Progenitor cell of endocrine pancreas (in vitro differentiated cells): ENCODE measurements around the gene ZBTB1. TPM values are rescaled to one million over a fixed set of nuclear protein-coding genes. Genes with fewer than 3 reads are reported as not detected.

Source experiments
- DNase-seq: peaks from one replicate; pipeline ENCODE4 v3.0.0; 2021; ENCODE audit warnings: low spot score; ENCODE audit not compliant: unreplicated experiment
- H3K27ac Mint-ChIP-seq: 2 replicates; pipeline ENCODE4 v1.8.0; 2021; ENCODE audit warnings: mild to moderate bottlenecking, moderate library complexity, mixed read lengths
- H3K27me3 Mint-ChIP-seq: 2 replicates; pipeline ENCODE4 v1.8.0; 2021; ENCODE audit warnings: mixed read lengths
- H3K36me3 Mint-ChIP-seq: 2 replicates; pipeline ENCODE4 v1.8.0; 2022; ENCODE audit warnings: mixed read lengths; ENCODE audit not compliant: insufficient read depth
- H3K4me1 Mint-ChIP-seq: 2 replicates; pipeline ENCODE4 v1.8.0; 2021; ENCODE audit warnings: low read depth, mixed read lengths
- H3K4me3 Mint-ChIP-seq: 2 replicates; pipeline ENCODE4 v1.8.0; 2021; ENCODE audit warnings: low read depth, mild to moderate bottlenecking, moderate library complexity, mixed read lengths
- H3K9me3 Mint-ChIP-seq: 2 replicates; pipeline ENCODE4 v1.8.0; 2021; ENCODE audit warnings: low read depth, mixed read lengths
- total RNA-seq: library from RNA; stranded (reverse); gene quantifications from 2 replicates; pipeline ENCODE4 v1.2.1, GENCODE V29; 2021
- TF ChIP-seq, protein P1 (sequence below): fragments of 200-600 bp; sonication (generic); IDR thresholded peaks from one replicate; pipeline ENCODE4 v1.5.0; 2021; ENCODE audit warnings: antibody characterized with exemption, mild to moderate bottlenecking; ENCODE audit not compliant: unreplicated experiment

ZBTB1 gene
- total RNA-seq, 1 donor from 2014 or later, result 43.6 TPM

DNA sequence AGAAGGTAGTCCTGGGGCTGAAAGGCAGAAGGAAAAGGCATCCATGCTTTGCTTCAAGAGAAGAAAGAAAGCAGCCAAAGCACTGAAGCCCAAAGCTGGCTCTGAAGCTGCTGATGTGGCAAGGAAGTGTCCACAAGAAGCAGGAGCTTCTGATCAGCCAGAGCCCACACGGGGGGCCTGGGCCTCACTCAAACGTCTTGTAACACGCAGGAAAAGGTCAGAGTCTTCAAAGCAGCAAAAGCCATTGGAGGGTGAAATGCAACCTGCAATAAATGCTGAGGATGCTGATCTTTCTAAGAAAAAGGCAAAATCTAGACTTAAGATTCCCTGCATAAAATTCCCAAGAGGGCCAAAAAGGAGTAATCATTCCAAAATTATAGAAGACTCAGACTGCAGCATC, 36.1 kb upstream of the ZBTB1 start:
- peaks cover 13% of the 10 kb centered on the region for H3K27me3 Mint-ChIP-seq

DNA sequence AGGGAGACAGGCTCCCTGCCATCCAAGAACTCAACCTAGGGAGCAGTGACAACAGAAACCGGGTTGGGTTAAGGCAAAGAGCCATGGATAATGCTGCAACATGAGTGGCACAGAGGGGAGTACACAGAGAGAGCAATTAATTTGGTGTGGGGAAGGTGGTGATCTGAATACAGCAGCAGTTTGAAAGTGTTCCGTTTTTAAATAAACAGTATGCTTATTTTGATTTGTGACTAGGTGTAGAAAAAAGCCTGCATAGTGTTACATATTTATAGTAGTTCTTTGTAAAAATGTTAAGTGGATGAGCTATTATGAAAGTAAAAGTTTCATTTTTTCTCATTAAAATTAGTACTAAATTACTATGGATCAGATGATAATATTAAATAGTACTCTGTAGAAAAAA, 30.5 kb upstream of the ZBTB1 start:
- Mint-ChIP-seq H3K36me3 (no peaks in the 10 kb centered on the region), H3K4me1 (no peaks in the 10 kb centered on the region), H3K9me3 (no peaks in the 10 kb centered on the region), H3K27ac (no peak overlapping the region), H3K27me3 (peaks cover 1% of the 10 kb centered on the region), H3K4me3 (no peak overlapping the region)
- no peak for DNase-seq
- TF ChIP-seq, protein P1, sequence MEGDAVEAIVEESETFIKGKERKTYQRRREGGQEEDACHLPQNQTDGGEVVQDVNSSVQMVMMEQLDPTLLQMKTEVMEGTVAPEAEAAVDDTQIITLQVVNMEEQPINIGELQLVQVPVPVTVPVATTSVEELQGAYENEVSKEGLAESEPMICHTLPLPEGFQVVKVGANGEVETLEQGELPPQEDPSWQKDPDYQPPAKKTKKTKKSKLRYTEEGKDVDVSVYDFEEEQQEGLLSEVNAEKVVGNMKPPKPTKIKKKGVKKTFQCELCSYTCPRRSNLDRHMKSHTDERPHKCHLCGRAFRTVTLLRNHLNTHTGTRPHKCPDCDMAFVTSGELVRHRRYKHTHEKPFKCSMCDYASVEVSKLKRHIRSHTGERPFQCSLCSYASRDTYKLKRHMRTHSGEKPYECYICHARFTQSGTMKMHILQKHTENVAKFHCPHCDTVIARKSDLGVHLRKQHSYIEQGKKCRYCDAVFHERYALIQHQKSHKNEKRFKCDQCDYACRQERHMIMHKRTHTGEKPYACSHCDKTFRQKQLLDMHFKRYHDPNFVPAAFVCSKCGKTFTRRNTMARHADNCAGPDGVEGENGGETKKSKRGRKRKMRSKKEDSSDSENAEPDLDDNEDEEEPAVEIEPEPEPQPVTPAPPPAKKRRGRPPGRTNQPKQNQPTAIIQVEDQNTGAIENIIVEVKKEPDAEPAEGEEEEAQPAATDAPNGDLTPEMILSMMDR, result no peak

More for the DNA sequence above, 36.1 kb upstream of the ZBTB1 start:
- Mint-ChIP-seq H3K4me3 (no peak overlapping the region), H3K9me3 (no peaks in the 10 kb centered on the region), H3K27ac (no peak overlapping the region), H3K4me1 (peaks cover 4% of the 10 kb centered on the region), H3K36me3 (no peaks in the 10 kb centered on the region)
- TF ChIP-seq, protein P1, result no peak
- DNase-seq, result no peak

DNA sequence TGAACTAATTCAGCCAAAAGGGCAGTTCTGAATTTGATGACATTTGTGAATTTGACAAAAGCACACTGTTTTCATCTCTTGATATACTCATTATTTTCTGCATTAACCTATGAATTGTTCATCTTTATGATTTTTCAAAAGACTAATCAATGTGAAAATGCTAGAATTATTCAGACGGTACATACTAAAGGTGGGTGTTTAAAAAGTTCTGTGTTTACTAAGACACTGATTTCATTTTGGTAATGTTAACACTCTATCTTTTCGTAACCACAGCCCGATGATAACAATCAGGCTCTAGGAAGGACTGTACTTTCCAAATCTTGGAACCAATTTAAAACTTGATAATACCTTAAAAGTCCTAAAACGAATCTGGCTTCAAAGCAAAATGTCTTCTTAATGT, 29.9 kb upstream of the ZBTB1 start:
- H3K4me3 Mint-ChIP-seq, result no peak overlapping the region
- H3K27me3 Mint-ChIP-seq, result no peaks in the 10 kb centered on the region
- no peaks in the 10 kb centered on the region for H3K36me3 Mint-ChIP-seq
- no peak for DNase-seq
- no peaks in the 10 kb centered on the region for H3K9me3 Mint-ChIP-seq
- no peaks in the 10 kb centered on the region for H3K4me1 Mint-ChIP-seq
- H3K27ac Mint-ChIP-seq, result no peak overlapping the region
- TF ChIP-seq, protein P1, result no peak

DNA sequence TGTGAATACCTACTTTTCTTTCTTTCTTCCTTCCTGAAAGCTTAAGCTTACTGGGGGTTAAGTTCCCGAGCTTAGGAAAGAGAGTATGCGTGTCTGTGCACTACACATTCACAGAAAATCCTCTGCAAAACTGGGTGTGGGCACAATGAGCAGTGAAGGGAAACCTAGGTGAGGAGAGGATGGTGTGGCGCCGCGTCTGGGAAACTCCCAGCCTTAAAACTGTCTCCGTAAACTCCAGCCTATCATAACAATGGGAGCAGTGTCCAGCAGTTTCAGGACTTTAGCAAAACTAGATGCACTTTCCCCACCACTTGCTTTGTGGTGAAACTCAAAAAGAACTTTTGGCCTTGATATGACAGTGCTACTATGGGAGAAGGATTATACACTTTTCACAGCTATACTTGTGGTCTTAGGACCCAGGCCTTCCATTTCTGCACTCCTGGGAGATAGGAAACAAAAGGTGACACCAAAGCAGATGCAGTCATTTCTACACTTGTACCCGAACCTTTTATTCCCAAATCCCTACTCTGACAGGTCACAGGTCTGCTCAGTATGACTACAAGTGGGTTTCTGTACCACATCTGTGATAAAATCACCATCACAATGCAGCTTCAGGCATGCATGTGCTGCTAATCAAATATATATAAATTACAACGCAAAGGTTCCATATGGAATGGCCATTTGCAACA, 28.8 kb upstream of the ZBTB1 start:
- no peaks in the 10 kb centered on the region for H3K4me1 Mint-ChIP-seq
- no peaks in the 10 kb centered on the region for H3K36me3 Mint-ChIP-seq
- TF ChIP-seq, protein P1, result no peak
- DNase-seq, result no peak
- no peak overlapping the region for H3K4me3 Mint-ChIP-seq
- no peak overlapping the region for H3K27ac Mint-ChIP-seq
- no peaks in the 10 kb centered on the region for H3K9me3 Mint-ChIP-seq
- H3K27me3 Mint-ChIP-seq, result no peaks in the 10 kb centered on the region

DNA sequence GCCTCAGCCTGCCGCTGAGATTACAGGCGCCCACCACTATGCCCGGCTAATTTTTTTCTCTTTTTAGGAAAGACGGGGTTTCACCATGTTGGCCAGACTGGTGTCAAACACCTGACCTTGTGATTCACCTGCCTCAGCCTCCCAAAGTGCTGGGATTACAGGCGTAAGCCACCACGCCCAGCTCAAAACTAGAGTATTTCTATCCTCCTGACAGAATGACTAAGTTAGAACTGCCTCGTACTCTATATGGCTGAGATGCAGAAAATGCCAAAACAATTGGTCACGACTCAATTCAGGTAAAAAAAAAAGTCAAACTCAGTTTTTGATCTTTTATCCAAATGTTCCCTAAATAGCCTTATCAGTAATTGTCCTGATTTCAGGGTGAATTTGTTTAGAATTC, 28.1 kb upstream of the ZBTB1 start:
- TF ChIP-seq, protein P1, result no peak
- no peaks in the 10 kb centered on the region for H3K27me3 Mint-ChIP-seq
- H3K4me3 Mint-ChIP-seq, result no peak overlapping the region
- no peaks in the 10 kb centered on the region for H3K4me1 Mint-ChIP-seq
- H3K36me3 Mint-ChIP-seq, result no peaks in the 10 kb centered on the region
- no peak overlapping the region for H3K27ac Mint-ChIP-seq
- DNase-seq, result no peak
- H3K9me3 Mint-ChIP-seq, result no peaks in the 10 kb centered on the region
